MCF 10A (cell line): ENCODE data around the gene SCG3. TPM values are rescaled to one million over a fixed set of nuclear protein-coding genes. Genes with fewer than 3 reads are reported as not detected.

Experiments
- BruUV-seq: library from RNA; stranded (reverse); fragments of 400-500 nt; replicated peaks from 2 replicates; lab custom pipeline; 2021; lab: Mats Ljungman, UMichigan
- CTCF ChIA-PET: fragments of 300-600 bp; sonication (Branson Sonifier 250); formaldehyde crosslinking; extraction: SDS; loops from one replicate; lab custom pipeline; 2021; ENCODE audit warnings: antibody characterized with exemption, inconsistent platforms; lab: Yijun Ruan, JAX
- POLR2A ChIA-PET: fragments of 300-600, 350-650 bp; sonication (Branson Sonifier 250); formaldehyde crosslinking; extraction: SDS; loops from one replicate; lab custom pipeline; 2020; ENCODE audit warnings: antibody characterized with exemption, inconsistent platforms; lab: Yijun Ruan, JAX
- DNase-seq: peaks from one replicate; pipeline ENCODE4 v3.0.0-alpha.2; 2018; ENCODE audit not compliant: unreplicated experiment
- H3K27ac Mint-ChIP-seq: one replicate; pipeline ENCODE4 v1.8.0; 2022; ENCODE audit warnings: mild to moderate bottlenecking, low read depth, mixed read lengths; ENCODE audit not compliant: unreplicated experiment
- H3K27me3 Mint-ChIP-seq: one replicate; pipeline ENCODE4 v1.8.0; 2022; ENCODE audit warnings: mixed read lengths; ENCODE audit not compliant: insufficient read depth, unreplicated experiment
- H3K36me3 Mint-ChIP-seq: one replicate; pipeline ENCODE4 v1.8.0; 2022; ENCODE audit warnings: mild to moderate bottlenecking, moderate library complexity, mixed read lengths; ENCODE audit not compliant: insufficient read depth, unreplicated experiment
- H3K4me1 Mint-ChIP-seq: one replicate; pipeline ENCODE4 v1.8.0; 2022; ENCODE audit warnings: mixed read lengths; ENCODE audit not compliant: insufficient read depth, unreplicated experiment
- H3K4me3 Mint-ChIP-seq: one replicate; pipeline ENCODE4 v1.8.0; 2022; ENCODE audit warnings: mild to moderate bottlenecking, moderate library complexity, mixed read lengths; ENCODE audit not compliant: unreplicated experiment
- H3K9me3 Mint-ChIP-seq: one replicate; pipeline ENCODE4 v1.8.0; 2022; ENCODE audit warnings: mixed read lengths; ENCODE audit not compliant: unreplicated experiment
- intact Hi-C: fragments of 100-400 bp; cut with micrococcal nuclease; formaldehyde crosslinking; loops from 2 replicates; pipeline ENCODE4 v1.14.1; 2022
- total RNA-seq: library from RNA; stranded (reverse); gene quantifications from 2 replicates; pipeline ENCODE4 v1.2.3, GENCODE V29; 2022
- TF ChIP-seq, protein P1 (sequence below): fragments of 200-600 bp; IDR thresholded peaks from one replicate; pipeline ENCODE4 v1.8.0; 2022; ENCODE audit warnings: antibody characterized with exemption, mild to moderate bottlenecking; ENCODE audit not compliant: unreplicated experiment

SCG3 gene
- total RNA-seq, 1 experiment from 2014 or later, result not detected

DNA sequence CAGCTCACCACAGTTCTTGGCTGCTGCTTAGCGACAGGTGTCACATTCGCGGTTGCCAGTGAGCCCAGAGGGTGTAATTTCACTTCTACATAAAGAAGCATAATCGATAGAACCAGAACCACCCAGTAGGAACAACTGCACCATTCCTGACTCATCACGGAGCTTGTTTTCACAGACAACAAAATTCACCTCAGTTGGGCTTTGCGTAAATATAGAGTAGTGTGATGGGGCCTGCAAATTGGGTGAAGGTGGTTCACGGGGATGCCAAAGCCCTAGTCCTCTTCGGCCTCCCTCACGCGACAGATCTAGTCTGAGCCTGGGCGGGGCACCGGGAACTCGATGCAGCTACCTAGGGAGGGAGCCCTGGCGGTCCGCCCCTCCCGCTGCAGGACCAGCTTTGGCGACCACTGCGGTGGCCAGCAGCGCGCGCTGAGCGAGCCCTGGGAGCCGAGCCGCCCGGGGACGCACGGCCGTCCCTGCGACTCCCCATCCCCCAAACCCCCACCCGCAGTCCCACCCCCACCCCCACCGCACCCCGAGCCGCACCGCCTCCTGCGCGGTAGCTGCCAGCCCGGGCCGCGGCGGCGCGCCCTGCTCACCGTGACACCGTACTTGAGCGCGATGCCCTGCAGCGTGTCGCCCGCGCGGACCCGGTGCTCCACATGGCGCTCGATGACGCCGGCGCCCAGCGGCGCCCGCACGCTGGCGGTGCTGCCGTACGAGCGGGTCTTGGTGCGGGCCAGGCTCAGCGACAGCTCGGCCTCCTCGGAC lies 55.6 kb downstream of the SCG3 start:
- CTCF ChIA-PET, result interaction anchor here (0.6 to 5.4 kb wide), 6 partner anchors 33 to 294 kb away, joined by 3 to 40 read pairs (median 3); no protein-coding TSS in a partner anchor
- POLR2A ChIA-PET, result interaction anchor here (0.6 to 5.7 kb wide), 18 partner anchors 8 to 416 kb away, joined by 3 to 69 read pairs (median 6); partner anchors contain the start of genes DMXL2, TMOD2 and TMOD3
- peak; percentile 56 for DNase-seq
- intact Hi-C loops, result no loop called here
- no peaks in the 10 kb centered on the region for H3K9me3 Mint-ChIP-seq
- TF ChIP-seq, protein P1, sequence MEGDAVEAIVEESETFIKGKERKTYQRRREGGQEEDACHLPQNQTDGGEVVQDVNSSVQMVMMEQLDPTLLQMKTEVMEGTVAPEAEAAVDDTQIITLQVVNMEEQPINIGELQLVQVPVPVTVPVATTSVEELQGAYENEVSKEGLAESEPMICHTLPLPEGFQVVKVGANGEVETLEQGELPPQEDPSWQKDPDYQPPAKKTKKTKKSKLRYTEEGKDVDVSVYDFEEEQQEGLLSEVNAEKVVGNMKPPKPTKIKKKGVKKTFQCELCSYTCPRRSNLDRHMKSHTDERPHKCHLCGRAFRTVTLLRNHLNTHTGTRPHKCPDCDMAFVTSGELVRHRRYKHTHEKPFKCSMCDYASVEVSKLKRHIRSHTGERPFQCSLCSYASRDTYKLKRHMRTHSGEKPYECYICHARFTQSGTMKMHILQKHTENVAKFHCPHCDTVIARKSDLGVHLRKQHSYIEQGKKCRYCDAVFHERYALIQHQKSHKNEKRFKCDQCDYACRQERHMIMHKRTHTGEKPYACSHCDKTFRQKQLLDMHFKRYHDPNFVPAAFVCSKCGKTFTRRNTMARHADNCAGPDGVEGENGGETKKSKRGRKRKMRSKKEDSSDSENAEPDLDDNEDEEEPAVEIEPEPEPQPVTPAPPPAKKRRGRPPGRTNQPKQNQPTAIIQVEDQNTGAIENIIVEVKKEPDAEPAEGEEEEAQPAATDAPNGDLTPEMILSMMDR, result no peak
- no TSS peak for BruUV-seq
- peak overlapping the region; percentile 77 for H3K4me3 Mint-ChIP-seq
- peaks cover 23% of the 10 kb centered on the region for H3K4me1 Mint-ChIP-seq
- H3K27ac Mint-ChIP-seq, result peak overlapping the region; percentile 39
- H3K36me3 Mint-ChIP-seq, result no peaks in the 10 kb centered on the region
- H3K27me3 Mint-ChIP-seq, result no peaks in the 10 kb centered on the region

DNA sequence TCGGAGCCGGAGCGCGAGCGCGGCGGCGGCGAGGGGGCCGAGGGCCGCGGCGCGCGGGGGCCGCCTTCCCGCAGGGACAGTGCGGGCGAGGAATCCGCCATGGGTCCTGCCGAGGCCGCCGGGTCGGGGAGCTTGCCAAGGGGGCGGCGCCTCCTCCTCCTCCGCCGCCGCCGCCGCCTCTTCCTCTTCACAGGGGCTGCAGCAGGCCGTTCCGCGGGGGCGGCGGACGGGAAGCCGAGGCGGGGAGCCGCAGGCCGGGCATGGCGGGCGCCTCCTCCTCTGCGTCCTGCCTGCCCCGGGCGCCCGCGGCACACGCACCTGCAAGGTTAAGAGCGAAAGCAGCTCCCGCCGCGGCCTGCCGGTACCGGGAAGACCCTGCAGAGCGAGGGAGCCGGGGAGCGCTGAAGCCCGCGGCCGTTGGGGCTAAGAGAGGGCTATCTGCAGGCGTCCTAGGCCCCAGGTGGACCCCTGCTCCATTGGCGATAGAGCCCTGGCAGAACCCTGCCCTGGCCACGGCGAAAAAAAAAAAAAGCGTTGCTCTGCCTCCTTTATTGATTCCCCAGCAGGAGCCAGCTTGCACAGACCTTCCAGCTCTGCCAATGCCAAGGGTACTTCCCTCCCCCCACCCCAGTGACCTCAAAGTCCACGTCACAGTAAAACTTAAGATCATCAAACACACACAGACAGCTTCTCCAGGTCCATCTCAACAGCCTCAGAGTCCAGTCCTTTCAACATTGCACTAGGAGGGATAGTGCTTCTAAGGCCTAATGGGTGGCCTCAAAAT lies 56.4 kb downstream of the SCG3 start, which contains the start of gene LYSMD2:
Gene LYSMD2, minus strand, starts transcription at position 134 of the 784 bp plus-strand sequence. Its CDS starts 33 bp downstream, at position 101.
- Mint-ChIP-seq H3K27me3 (no peaks in the 10 kb centered on the region), H3K4me1 (peaks cover 20% of the 10 kb centered on the region), H3K36me3 (no peaks in the 10 kb centered on the region), H3K27ac (peak within 1 kb of the TSS; percentile 39), H3K4me3 (peak within 1 kb of the TSS; percentile 77), H3K9me3 (no peaks in the 10 kb centered on the region)
- POLR2A ChIA-PET, result interaction anchor here (0.6 to 5.7 kb wide), 18 partner anchors 9 to 417 kb away, joined by 3 to 69 read pairs (median 6); partner anchors contain the start of genes DMXL2, TMOD2 and TMOD3
- CTCF ChIA-PET, result interaction anchor here (0.6 to 5.4 kb wide), 3 partner anchors 32 to 88 kb away, joined by 3 to 40 read pairs (median 4); no protein-coding TSS in a partner anchor
- TF ChIP-seq, protein P1, result no peak
- peak; percentile 63 for DNase-seq
- intact Hi-C loops, result no loop called here
- no TSS peak for BruUV-seq

DNA sequence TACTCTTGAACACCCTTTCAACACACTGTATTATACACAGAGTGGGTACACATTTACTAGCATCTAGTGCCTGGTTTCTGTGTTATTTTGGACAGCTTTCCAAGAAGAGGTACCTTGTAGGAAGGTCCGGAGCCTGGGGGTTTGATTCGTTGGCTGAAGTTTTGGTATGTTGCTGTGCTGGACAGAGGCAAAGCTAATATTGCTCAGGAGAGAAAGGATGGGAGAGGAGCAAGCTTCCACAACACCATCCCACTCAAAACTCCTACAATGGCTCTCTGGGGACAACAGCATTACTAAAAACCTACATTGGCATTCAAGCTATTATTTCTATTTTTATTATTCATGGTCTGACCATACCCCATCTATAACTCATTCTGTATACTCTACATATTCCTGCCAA lies 57.2 kb downstream of the SCG3 start:
- no peak for DNase-seq
- H3K36me3 Mint-ChIP-seq, result no peaks in the 10 kb centered on the region
- TF ChIP-seq, protein P1, result no peak
- no peaks in the 10 kb centered on the region for H3K27me3 Mint-ChIP-seq
- H3K27ac Mint-ChIP-seq, result peak overlapping the region; percentile 4
- H3K9me3 Mint-ChIP-seq, result no peaks in the 10 kb centered on the region
- ChIA-PET CTCF (interaction anchor here (0.5 to 5.4 kb wide), 4 partner anchors 37 to 340 kb away, joined by 3 to 40 read pairs (median 5); no protein-coding TSS in a partner anchor), POLR2A (interaction anchor here (0.5 to 5.7 kb wide), 13 partner anchors 12 to 116 kb away, joined by 3 to 69 read pairs (median 6); partner anchors contain the start of genes DMXL2 and TMOD2)
- H3K4me3 Mint-ChIP-seq, result peak overlapping the region; percentile 77
- no TSS peak for BruUV-seq
- intact Hi-C loops, result no loop called here
- H3K4me1 Mint-ChIP-seq, result peaks cover 20% of the 10 kb centered on the region
